ENCODE measurements around the gene DUSP14. TPM values are rescaled to one million over a fixed set of nuclear protein-coding genes. Genes with fewer than 3 reads are reported as not detected.

Gene DUSP14
- total and polyA plus RNA-seq, 2 of the 8 experiments (the other 6 are each of a cell fraction or from before 2014, with no cell fraction given), result 22.1 to 37.9 TPM

DNA sequence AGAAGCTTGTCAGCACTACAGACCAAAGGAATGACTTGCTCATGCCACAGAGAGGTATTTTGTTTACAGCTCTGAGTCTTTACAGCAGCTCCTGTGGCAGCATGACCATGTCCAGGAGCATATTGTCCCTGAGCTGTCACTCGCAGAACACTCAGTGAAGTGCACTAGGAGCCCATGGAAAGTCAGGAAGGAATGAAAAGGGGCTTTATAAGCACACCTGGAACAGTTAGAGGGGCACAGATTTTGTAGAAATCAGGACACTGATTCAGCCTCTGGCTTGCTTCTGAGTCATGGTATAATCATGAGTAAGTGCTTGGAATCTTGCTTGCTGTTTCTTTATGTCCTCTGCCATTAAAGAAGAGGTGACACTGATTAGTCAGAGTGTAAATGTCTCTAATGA lies 42.0 kb upstream of the DUSP14 start:
- Histone ChIP-seq H3K79me2 (ENCODE audit: control insufficient read depth in 1 of 2, insufficient read depth in 2 of 2, low read length in 2 of 2) (no peaks in the 10 kb centered on the region), H2BK120ac (replicated peaks; ENCODE audit: low read depth, low read length) (no peak overlapping the region), H4K8ac (ENCODE audit: extremely low read depth, insufficient read depth, low read length) (no peak overlapping the region), H2BK20ac (ENCODE audit: low read length) (no peak overlapping the region), H2BK15ac (ENCODE audit: low read length) (no peak overlapping the region), H4K91ac (replicated peaks; ENCODE audit: insufficient read length, low read length) (no peak overlapping the region), H3K56ac (replicated peaks; ENCODE audit: insufficient read length, low read depth, low read length) (no peak overlapping the region), H3K36me3 (ENCODE audit: control insufficient read depth in 2 of 4, insufficient read depth in 4 of 4, low read length in 3 of 4) (peaks cover 0 to 18% (median 3%) of the 10 kb centered on the region in 4 experiments; a peak in 5 of 8 replicates), H3K27ac (ENCODE audit: low read depth, low read length) (no peak overlapping the region), H3K4ac (replicated peaks; ENCODE audit: insufficient read length, low read depth, low read length) (no peak overlapping the region), H3K4me1 (replicated peaks in 1 of 4; ENCODE audit: control insufficient read depth in 3 of 4, insufficient read depth in 4 of 4, low read length in 3 of 4) (peaks cover 0 to 8% (median 7%) of the 10 kb centered on the region in 4 experiments; a peak in 4 of 7 replicates), H2BK5ac (ENCODE audit: low read depth, low read length) (no peak overlapping the region), H2AFZ (ENCODE audit: low read length) (no peak overlapping the region), H4K5ac (ENCODE audit: insufficient read length, low read depth, low read length) (no peak overlapping the region), H3K14ac (ENCODE audit: insufficient read length) (no peak overlapping the region), H3K79me1 (ENCODE audit: low read depth, low read length) (no peaks in the 10 kb centered on the region; the same call in 1 of the 2 replicates), H3K27me3 (replicated peaks in 1 of 4; ENCODE audit: control insufficient read depth in 3 of 4, extremely low read depth in 1 of 4, insufficient read depth in 3 of 4, low read length in 3 of 4) (no peaks in the 10 kb centered on the region), H3K9ac (replicated peaks in 1 of 4; ENCODE audit: extremely low read depth in 1 of 4, low read depth in 3 of 4, low read length in 3 of 4) (no peak overlapping the region), H3K18ac (ENCODE audit: extremely low read depth, low read length) (no peak overlapping the region), H3K4me2 (ENCODE audit: insufficient read depth in 1 of 2, low read depth in 2 of 2, low read length in 2 of 2) (no peak overlapping the region), H2AK5ac (ENCODE audit: low read depth, low read length) (no peak overlapping the region), H3K4me3 (ENCODE audit: extremely low read depth in 1 of 4, insufficient read depth in 2 of 4, low read depth in 3 of 4, low read length in 4 of 4) (no peak overlapping the region), H3K23ac (ENCODE audit: insufficient read length) (no peak overlapping the region), H2BK12ac (ENCODE audit: low read depth, low read length) (no peak overlapping the region), H3K23me2 (ENCODE audit: low read depth, low read length) (no peaks in the 10 kb centered on the region), H4K20me1 (replicated peaks in 1 of 2; ENCODE audit: control insufficient read depth in 1 of 2, insufficient read depth in 2 of 2, low read length in 2 of 2) (no peaks in the 10 kb centered on the region), H3K9me3 (ENCODE audit: insufficient read depth in 2 of 2, low read depth in 1 of 2, low read length in 1 of 2) (no peaks in the 10 kb centered on the region)
- 88% methylated on average over 1 of the region's 1 CpG; no CpG with 5 or more reads in 1 of the 2 experiments for WGBS, 2 experiments (ENCODE audit: extremely low coverage in 1 of 2, insufficient coverage in 1 of 2, insufficient read length in 1 of 2, insufficient replicate concordance in 2 of 2, low coverage in 1 of 2, low lambda C conversion rate in 2 of 2, missing lambda C conversion rate in 1 of 2)
- POLR2A ChIA-PET (ENCODE audit: partially characterized antibody), result no interaction called here
- no peak for DNase-seq (ENCODE audit: low read depth in 1 of 2, low spot score in 2 of 2)
- no peak for FAIRE-seq
- CTCF ChIA-PET (ENCODE audit: partially characterized antibody), result interaction anchor here (3.1 kb wide), 1 partner anchor 10 kb away, joined by 20 read pairs; no protein-coding TSS in a partner anchor
- TF ChIP-seq, protein P1, sequence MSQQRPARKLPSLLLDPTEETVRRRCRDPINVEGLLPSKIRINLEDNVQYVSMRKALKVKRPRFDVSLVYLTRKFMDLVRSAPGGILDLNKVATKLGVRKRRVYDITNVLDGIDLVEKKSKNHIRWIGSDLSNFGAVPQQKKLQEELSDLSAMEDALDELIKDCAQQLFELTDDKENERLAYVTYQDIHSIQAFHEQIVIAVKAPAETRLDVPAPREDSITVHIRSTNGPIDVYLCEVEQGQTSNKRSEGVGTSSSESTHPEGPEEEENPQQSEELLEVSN (IDR thresholded peaks at IDR 0.05), result no peak
- TF ChIP-seq TBP (IDR thresholded peaks at IDR 0.05; ENCODE audit: low read depth, low read length) (no peak), ASH2L (IDR thresholded peaks at IDR 0.05; ENCODE audit: low read length) (no peak), TAF1 (IDR thresholded peaks at IDR 0.05; ENCODE audit: low read depth, low read length) (no peak), CEBPB (IDR thresholded peaks at IDR 0.05; ENCODE audit: low read depth, low read length) (no peak), SAP30 (IDR thresholded peaks at IDR 0.05; ENCODE audit: insufficient read depth, insufficient replicate concordance, low read length) (no peak), SUZ12 (IDR thresholded peaks at IDR 0.05; ENCODE audit: low read length) (no peak), KDM4A (IDR thresholded peaks at IDR 0.05; ENCODE audit: low read depth, low read length, severe bottlenecking) (no peak), RAD21 (IDR thresholded peaks at IDR 0.05 in 1 of 2, conservative IDR thresholded peaks at IDR 0.05 in 1 of 2; ENCODE audit: low read depth in 2 of 2, low read length in 2 of 2) (no peak), TAF7 (optimal IDR thresholded peaks at IDR 0.05; ENCODE audit: borderline replicate concordance, low read depth, low read length) (no peak)
- TF ChIP-seq, protein P2, sequence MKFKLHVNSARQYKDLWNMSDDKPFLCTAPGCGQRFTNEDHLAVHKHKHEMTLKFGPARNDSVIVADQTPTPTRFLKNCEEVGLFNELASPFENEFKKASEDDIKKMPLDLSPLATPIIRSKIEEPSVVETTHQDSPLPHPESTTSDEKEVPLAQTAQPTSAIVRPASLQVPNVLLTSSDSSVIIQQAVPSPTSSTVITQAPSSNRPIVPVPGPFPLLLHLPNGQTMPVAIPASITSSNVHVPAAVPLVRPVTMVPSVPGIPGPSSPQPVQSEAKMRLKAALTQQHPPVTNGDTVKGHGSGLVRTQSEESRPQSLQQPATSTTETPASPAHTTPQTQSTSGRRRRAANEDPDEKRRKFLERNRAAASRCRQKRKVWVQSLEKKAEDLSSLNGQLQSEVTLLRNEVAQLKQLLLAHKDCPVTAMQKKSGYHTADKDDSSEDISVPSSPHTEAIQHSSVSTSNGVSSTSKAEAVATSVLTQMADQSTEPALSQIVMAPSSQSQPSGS (IDR thresholded peaks at IDR 0.05; ENCODE audit: low read length), result no peak
